HG03460 (cell line): ENCODE results near the gene LYRM4.

Experiments used
- ATAC-seq: cut with Tn5 transposase; IDR thresholded peaks from one replicate; pipeline ENCODE4 v1.9.1; 2021; ENCODE audit not compliant: unreplicated experiment

The LYRM4 gene

DNA sequence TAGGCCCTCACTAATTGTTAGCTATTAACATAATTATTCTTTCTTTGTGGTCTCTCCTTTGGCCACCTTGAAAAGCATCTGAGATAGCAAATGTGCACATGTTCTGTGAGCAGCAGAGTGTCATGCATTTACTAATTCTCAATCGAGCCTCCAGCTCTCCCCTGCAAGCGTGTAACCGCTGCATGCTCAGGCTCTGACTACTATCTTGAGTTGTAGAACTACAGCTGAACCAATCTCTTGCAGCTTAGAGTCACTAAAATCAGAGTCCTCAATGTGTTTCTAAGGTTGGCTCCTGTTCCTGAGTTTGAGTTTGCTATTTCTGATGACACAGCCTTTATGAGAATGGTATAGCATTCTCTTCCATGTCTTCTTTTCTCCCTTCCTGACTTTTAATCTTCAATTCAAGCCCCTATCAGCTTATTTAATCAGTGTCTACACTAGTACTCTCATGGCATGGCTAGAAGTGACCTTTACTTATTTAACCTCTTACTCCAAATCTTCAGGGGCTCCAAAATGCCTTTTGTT, 110.1 kb downstream of the LYRM4 start:
- no peak for ATAC-seq

- no peak for ATAC-seq
Observed at GRCh38 chr6:5149891-5150290, 110.9 kb downstream of the LYRM4 start.

DNA sequence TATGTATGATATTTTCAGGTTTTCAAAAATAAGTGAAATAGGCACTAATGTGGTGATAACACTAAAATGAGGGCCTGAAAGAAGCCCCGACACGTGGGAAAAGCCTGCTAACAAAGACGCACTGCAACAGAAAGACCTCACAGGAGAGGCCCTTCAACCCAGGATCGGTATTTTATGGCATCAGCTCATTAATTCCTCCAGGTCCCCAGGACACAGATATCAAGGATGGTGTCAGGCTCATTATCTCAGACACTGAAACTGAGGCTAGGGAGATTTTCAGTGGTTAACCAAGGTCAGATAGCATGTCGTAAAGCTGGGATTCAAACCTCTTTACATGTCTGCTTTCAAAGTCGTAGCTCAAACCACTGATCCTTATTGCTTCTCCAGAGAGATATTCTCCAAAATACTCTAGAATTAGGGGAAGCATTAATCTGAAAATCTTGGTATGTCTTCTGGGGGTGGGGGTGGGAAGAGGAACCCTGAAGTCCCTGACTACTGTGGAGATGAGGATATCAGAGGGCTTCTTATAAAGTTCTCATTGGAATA, 111.5 kb downstream of the LYRM4 start:
- no peak for ATAC-seq

GRCh38 chr6:5146398-5146797, 114.4 kb downstream of the LYRM4 start:
- no peak for ATAC-seq

- ATAC-seq: no peak
Observed at GRCh38 chr6:5143634-5144311, 117.0 kb downstream of the LYRM4 start.

GRCh38 chr6:5142915-5143314, 117.8 kb downstream of the LYRM4 start:
- no peak for ATAC-seq

- no peak for ATAC-seq
Observed at GRCh38 chr6:5142131-5142530, 118.6 kb downstream of the LYRM4 start.

- ATAC-seq: no peak
Observed at GRCh38 chr6:5141046-5141445, 119.7 kb downstream of the LYRM4 start.

DNA sequence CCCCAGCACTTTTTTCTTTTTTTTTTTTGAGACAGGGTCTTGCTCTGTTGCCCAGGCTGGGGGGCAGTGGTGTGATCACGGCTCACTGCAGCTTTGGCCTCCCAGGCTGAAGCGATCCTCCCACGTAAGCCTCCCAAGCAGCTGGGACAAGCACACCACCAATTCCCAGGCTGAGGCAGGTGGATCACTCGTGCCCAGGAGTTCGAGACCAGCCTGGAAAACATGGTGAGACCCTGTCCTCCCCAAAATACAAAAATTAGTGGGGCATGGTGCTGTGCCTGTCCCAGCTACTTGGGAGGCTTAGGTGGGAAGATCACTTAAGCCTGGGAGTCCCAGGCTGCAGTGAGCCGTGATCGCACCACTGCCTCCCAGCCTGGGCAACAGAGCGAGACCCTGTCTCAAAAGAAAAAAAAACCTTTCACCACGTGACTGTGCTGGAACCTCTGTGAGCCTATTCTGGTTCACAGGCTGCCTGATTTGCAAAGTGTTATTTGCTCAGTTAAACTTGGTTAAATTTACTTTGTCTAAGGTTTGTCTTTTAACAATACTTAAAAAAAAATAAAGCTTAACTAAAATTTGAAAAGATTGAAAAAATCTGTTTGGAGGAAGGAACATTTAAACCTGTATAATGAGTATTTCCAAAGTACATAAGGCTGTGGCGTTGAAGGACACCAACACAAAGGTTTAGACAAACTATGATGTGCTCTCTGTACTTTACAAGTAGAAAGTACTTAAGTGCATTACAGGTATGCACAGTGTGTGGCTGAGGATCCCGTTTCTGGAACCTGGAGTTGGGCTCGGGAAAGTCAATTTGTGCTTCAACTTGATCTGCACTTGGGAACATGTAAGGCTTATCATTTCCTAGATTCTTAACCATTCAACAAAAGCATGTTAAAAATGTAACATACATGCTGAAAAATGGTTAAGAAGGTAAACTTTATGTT, 120.7 kb downstream of the LYRM4 start:
- peak; percentile 49 for ATAC-seq

GRCh38 chr6:5138995-5139827, 121.5 kb downstream of the LYRM4 start:
- ATAC-seq: no peak

DNA sequence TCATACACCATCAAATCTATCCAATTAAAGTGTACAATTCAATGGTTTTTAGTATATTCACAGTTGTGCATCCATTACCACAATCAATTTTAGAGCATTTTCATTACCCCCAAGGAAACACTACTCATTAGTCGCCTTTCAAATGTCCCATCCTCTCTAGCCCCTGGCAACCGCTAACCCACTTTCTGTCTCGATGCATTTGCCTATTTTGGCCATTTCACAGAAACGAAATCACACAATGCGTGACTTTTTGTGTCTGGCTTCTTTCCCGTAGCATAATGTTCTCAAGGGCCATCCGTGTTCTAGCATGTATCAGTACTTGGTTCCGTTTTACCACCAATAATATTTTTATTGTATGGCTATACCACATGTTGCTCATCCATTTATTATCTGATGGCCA, 123.9 kb downstream of the LYRM4 start:
- no peak for ATAC-seq

DNA sequence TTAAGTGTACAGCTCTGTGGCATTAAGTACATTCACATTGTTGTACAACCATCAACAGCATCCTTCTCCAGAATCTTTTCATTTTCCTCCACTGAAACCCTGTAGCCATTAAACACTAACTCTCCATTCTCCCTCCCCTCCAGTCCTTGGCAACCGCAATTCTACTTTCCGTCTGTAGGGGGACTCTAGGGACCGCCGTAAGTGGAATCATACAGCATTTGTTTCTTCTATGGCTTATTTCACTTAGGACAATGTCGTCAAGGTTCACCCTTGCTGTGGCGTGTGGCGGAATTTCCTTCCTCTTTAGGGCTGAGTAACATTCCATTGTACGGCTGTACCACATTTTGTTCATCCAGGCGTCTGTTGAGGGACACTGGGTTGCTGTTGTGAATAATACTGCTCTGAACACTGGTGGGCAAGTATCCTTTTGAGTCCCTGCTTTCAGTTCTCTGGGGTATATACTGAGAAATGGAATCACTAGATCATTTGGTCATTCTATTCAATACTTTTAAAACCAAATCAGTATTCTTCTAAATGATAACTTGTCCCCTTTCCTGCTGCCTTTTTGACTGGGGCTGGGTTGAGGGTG, 124.9 kb downstream of the LYRM4 start:
- no peak for ATAC-seq

DNA sequence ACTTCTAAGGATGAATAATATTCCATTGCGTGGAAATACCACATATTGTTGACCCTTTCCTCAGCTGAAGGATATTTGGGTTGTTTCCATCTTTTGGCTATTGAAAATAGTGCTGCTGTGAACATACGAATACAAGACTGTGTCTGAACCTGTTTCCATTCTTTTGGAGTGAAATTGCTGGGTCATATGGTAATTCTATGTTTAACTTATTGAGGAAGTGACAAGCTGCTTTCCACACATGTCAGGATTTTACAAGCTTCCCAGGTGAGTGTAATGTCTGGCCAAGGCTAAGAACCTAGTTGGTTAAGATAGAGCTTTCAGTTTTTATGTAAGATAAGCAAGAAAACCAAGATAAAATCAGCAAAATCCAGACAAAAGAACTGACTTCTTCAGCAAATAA, 126.8 kb downstream of the LYRM4 start:
- no peak for ATAC-seq

- peak; percentile 82 for ATAC-seq
Observed at GRCh38 chr6:5132731-5133130, 128.0 kb downstream of the LYRM4 start.

- no peak for ATAC-seq
Observed at GRCh38 chr6:5130135-5130866, 130.4 kb downstream of the LYRM4 start.

- ATAC-seq: no peak
Observed at GRCh38 chr6:5128351-5128750, 132.4 kb downstream of the LYRM4 start.

DNA sequence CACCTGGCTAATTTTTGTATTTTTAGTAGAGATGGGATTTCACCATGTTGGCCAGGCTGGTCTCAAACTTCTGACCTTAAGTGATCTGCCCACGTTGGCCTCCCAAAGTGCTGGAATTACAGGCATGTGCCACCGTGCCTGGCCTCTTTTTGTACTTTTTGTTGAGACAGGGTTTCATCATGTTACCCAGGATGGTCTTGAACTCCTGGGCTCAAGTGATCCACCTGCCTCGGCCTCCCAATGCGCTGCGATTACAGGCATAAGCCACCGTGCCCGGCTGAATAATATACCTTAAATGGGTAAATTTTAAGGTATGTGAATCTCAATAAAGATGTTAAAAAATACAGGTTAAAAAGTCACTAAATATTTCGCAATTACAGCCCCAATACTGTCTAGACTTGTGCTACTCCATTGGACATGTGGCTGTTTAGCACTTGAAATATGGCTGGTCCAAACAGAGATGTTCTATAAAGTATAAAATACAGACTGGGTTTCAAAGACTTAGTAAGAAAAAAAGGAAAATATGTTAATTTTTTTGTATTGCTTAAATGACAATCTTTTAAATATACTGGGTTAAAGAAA, 133.6 kb downstream of the LYRM4 start:
- ATAC-seq: no peak

DNA sequence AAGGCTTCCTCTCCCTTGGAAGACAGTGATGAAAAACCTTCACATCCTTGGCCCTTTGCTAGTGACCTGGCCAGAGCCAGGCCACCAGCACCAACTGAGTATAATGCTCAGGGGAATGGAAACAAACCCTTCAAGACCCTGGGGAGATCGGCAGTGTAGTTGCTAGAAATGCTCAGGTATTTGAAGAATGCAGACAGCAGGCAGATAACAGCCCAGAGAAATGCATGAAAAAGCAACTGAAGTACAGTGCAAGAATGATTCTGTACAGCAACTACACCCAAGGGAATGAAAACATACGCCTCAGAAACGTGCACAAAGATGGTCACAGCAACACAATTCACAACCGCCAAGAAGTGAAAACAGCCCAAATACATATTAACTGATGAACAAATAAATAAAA, 134.5 kb downstream of the LYRM4 start:
- ATAC-seq: no peak
